ENCODE results near the gene COPA.

COPA gene

GRCh38 chr1:160251011-160251410 lies 92.0 kb downstream of the COPA start:
- DNase-seq (ENCODE audit: low spot score in 2 of 2) = no peak
- Mint-ChIP-seq H3K27me3 (no peaks in the 10 kb centered on the region), H3K9me3 (no peaks in the 10 kb centered on the region), H3K4me3 (no peak overlapping the region), H3K36me3 (ENCODE audit: insufficient read depth) (peaks cover 14% of the 10 kb centered on the region), H3K27ac (ENCODE audit: low read depth) (peak overlapping the region; percentile 19), H3K4me1 (peaks cover 11% of the 10 kb centered on the region)
- no peak for ATAC-seq (replicated peaks; ENCODE audit: extremely low read depth, poor library complexity, severe bottlenecking)

GRCh38 chr1:160247053-160247452 lies 96.0 kb downstream of the COPA start:
- no peak overlapping the region for H3K27ac Mint-ChIP-seq (ENCODE audit: low read depth)
- H3K36me3 Mint-ChIP-seq (ENCODE audit: insufficient read depth) = peaks cover 6% of the 10 kb centered on the region

GRCh38 chr1:160245434-160245833 lies 97.6 kb downstream of the COPA start:
- Mint-ChIP-seq H3K27me3 (no peaks in the 10 kb centered on the region), H3K9me3 (no peaks in the 10 kb centered on the region)

More at GRCh38 chr1:160247053-160247452, 96.0 kb downstream of the COPA start:
- ATAC-seq (replicated peaks; ENCODE audit: extremely low read depth, poor library complexity, severe bottlenecking) (no peak), DNase-seq (ENCODE audit: low spot score in 2 of 2) (no peak)
- H3K4me3 Mint-ChIP-seq = no peak overlapping the region
- no peaks in the 10 kb centered on the region for H3K9me3 Mint-ChIP-seq
- H3K27me3 Mint-ChIP-seq = no peaks in the 10 kb centered on the region
- H3K4me1 Mint-ChIP-seq = peaks cover 24% of the 10 kb centered on the region

GRCh38 chr1:160244209-160244608 lies 98.8 kb downstream of the COPA start:
- Mint-ChIP-seq H3K9me3 (no peaks in the 10 kb centered on the region), H3K27me3 (no peaks in the 10 kb centered on the region)

More at GRCh38 chr1:160245434-160245833, 97.6 kb downstream of the COPA start:
- Mint-ChIP-seq H3K4me3 (no peak overlapping the region), H3K4me1 (peaks cover 20% of the 10 kb centered on the region), H3K27ac (ENCODE audit: low read depth) (peak overlapping the region; percentile 2), H3K36me3 (ENCODE audit: insufficient read depth) (peaks cover 13% of the 10 kb centered on the region)
- ATAC-seq (replicated peaks; ENCODE audit: extremely low read depth, poor library complexity, severe bottlenecking) (no peak), DNase-seq (ENCODE audit: low spot score in 2 of 2) (no peak)

GRCh38 chr1:160243767-160244166 lies 99.3 kb downstream of the COPA start:
- Mint-ChIP-seq H3K4me1 (peaks cover 28% of the 10 kb centered on the region), H3K4me3 (no peak overlapping the region), H3K27ac (ENCODE audit: low read depth) (peak overlapping the region; percentile 64), H3K9me3 (no peaks in the 10 kb centered on the region), H3K27me3 (no peaks in the 10 kb centered on the region), H3K36me3 (ENCODE audit: insufficient read depth) (peaks cover 19% of the 10 kb centered on the region)
- DNase-seq (ENCODE audit: low spot score in 2 of 2) (no peak), ATAC-seq (replicated peaks; ENCODE audit: extremely low read depth, poor library complexity, severe bottlenecking) (no peak)

More at GRCh38 chr1:160244209-160244608, 98.8 kb downstream of the COPA start:
- peaks cover 27% of the 10 kb centered on the region for H3K4me1 Mint-ChIP-seq
- DNase-seq (ENCODE audit: low spot score in 2 of 2) (no peak), ATAC-seq (replicated peaks; ENCODE audit: extremely low read depth, poor library complexity, severe bottlenecking) (no peak)
- no peak overlapping the region for H3K4me3 Mint-ChIP-seq
- no peak overlapping the region for H3K27ac Mint-ChIP-seq (ENCODE audit: low read depth)
- H3K36me3 Mint-ChIP-seq (ENCODE audit: insufficient read depth) = peaks cover 16% of the 10 kb centered on the region

GRCh38 chr1:160239582-160240299 lies 103.3 kb downstream of the COPA start:
- Mint-ChIP-seq H3K4me3 (no peak overlapping the region), H3K4me1 (peaks cover 30% of the 10 kb centered on the region), H3K36me3 (ENCODE audit: insufficient read depth) (peaks cover 41% of the 10 kb centered on the region), H3K9me3 (no peaks in the 10 kb centered on the region), H3K27ac (ENCODE audit: low read depth) (no peak overlapping the region), H3K27me3 (no peaks in the 10 kb centered on the region)
- ATAC-seq (replicated peaks; ENCODE audit: extremely low read depth, poor library complexity, severe bottlenecking) (no peak), DNase-seq (ENCODE audit: low spot score in 2 of 2) (no peak)
